22Rv1 (cell line): ENCODE data around the gene EIF1.

Experiments used
- CTCF ChIP-seq: fragments of 450-650 bp; IDR thresholded peaks from 2 replicates; pipeline ENCODE4 v1.5.1; 2017; ENCODE audit warnings: mild to moderate bottlenecking
- ZFX ChIP-seq: fragments of 450-650 bp; IDR thresholded peaks from 2 replicates; pipeline ENCODE4 v1.6.1; 2017; ENCODE audit warnings: antibody characterized with exemption, borderline replicate concordance

DNA sequence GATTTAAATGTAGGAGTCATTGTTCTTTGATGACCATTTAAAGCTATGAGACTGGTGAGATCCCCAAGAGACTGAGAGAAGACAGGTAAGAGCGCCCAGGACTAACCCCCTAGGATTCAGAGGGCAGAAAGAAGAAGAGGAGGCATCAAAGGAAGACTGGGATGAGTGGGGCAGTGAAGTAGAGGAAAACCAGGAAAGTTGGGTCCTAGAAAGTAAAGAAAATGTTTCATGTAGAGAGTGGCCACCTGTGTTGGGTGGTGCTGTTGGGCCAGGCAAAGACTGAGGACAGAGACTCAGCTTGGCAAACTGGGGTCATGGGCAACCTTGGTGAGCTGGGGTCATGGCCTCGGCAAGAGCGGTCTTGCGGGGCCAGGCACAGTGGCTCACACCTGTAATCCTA lies 47.1 kb downstream of the EIF1 start:
- TF ChIP-seq CTCF (no peak), ZFX (no peak)
